Hepatocyte (in vitro differentiated cells): ENCODE measurements around the gene ZFP91.

Experiments
- CTCF ChIP-seq: fragments of 200-600 bp; sonication (generic); IDR thresholded peaks from 2 replicates; pipeline ENCODE4 v1.5.1; 2016; ENCODE audit warnings: antibody characterized with exemption, mild to moderate bottlenecking; ENCODE audit not compliant: poor library complexity
- EZH2 ChIP-seq: fragments of 200-600 bp; sonication (generic); IDR thresholded peaks from 2 replicates; pipeline ENCODE4 v1.6.1; 2016; ENCODE audit warnings: antibody characterized with exemption, mild to moderate bottlenecking, borderline replicate concordance
- EZH2phosphoT487 ChIP-seq: fragments of 200-600 bp; sonication (generic); IDR thresholded peaks from one replicate; pipeline ENCODE4 v1.6.1; 2018; ENCODE audit warnings: antibody characterized with exemption, mild to moderate bottlenecking, low read depth, moderate library complexity; ENCODE audit not compliant: unreplicated experiment, severe bottlenecking

GRCh38 chr11:58594826-58595225, 16.0 kb downstream of the ZFP91 start:
- TF ChIP-seq CTCF (no peak), EZH2phosphoT487 (no peak), EZH2 (no peak)
